ENCODE measurements around the gene AGTR1. TPM values are rescaled to one million over a fixed set of nuclear protein-coding genes. Genes with fewer than 3 reads are reported as not detected.

Gene AGTR1
- total RNA-seq, 1 experiment from 2014 or later, result not detected

DNA sequence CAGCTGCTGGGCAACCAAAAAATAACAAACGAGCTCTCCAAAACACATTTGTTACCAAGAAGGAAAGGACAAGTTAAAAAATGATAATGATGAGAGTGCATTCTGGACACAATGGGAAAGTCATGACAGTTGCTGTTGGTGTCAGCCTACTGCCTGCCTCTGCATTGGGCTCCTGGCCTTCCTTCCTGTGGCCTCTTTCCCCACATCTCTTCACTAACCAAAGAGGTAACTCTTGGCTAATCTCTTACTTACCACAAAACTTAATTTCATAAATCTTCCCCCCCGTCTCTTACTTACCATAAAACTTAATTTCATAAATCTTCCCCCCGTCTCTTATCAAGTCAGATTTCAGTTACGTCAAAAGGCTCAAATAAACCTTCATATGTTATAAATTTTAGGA is 58.6 kb downstream of the AGTR1 start:
- Histone ChIP-seq H3K23me2 (ENCODE audit: insufficient read length, low read depth, low read length, poor library complexity, severe bottlenecking) (no peaks in the 10 kb centered on the region), H2BK12ac (ENCODE audit: insufficient read length, low read depth, low read length) (no peak overlapping the region), H3K79me2 (ENCODE audit: insufficient read depth, low read length) (no peaks in the 10 kb centered on the region), H2BK20ac (ENCODE audit: low read depth, low read length, poor library complexity, severe bottlenecking) (no peak overlapping the region), H3K9me3 (ENCODE audit: control insufficient read depth, low read depth, low read length) (no peaks in the 10 kb centered on the region), H3K79me1 (ENCODE audit: insufficient read depth, low read depth, low read length, poor library complexity, severe bottlenecking) (no peaks in the 10 kb centered on the region), H2AFZ (ENCODE audit: low read length) (no peak overlapping the region), H3K56ac (ENCODE audit: insufficient read length, low read depth, low read length) (no peak overlapping the region), H3K18ac (ENCODE audit: insufficient read length, low read depth, low read length) (no peak overlapping the region), H2BK5ac (ENCODE audit: insufficient read length, low read length) (no peak overlapping the region), H4K91ac (ENCODE audit: insufficient read length, low read depth, low read length) (no peak overlapping the region), H3K9ac (ENCODE audit: extremely low read depth, insufficient read length, low read length) (no peak overlapping the region), H3K14ac (ENCODE audit: insufficient read depth, low read length) (no peak overlapping the region), H2AK5ac (ENCODE audit: insufficient read length, low read length) (no peak overlapping the region), H4K5ac (ENCODE audit: insufficient read length, low read depth, low read length) (no peak overlapping the region), H3K27ac (ENCODE audit: insufficient read length, low read depth, low read length) (no peak overlapping the region), H3K27me3 (ENCODE audit: insufficient read depth, low read length) (no peaks in the 10 kb centered on the region), H2BK120ac (ENCODE audit: low read depth, low read length, poor library complexity, severe bottlenecking) (no peak overlapping the region), H4K8ac (replicated peaks; ENCODE audit: insufficient read length, low read depth, low read length) (no peak overlapping the region), H3K4me2 (ENCODE audit: insufficient read depth, insufficient read length, low read length) (no peak overlapping the region), H3K23ac (ENCODE audit: insufficient read length, low read depth, low read length) (no peak overlapping the region), H3K4me1 (ENCODE audit: insufficient read depth, low read length) (no peaks in the 10 kb centered on the region), H2BK15ac (ENCODE audit: low read depth, low read length) (no peak overlapping the region), H4K20me1 (ENCODE audit: control insufficient read depth, insufficient read depth, insufficient read length) (no peaks in the 10 kb centered on the region), H3T11ph (ENCODE audit: low read length) (no peak overlapping the region), H3K4ac (ENCODE audit: low read depth, low read length) (no peak overlapping the region)
- no peak overlapping the region for H3K27ac Mint-ChIP-seq
- H3K4me1 Mint-ChIP-seq, result peaks cover 0 to 3% of the 10 kb centered on the region in 2 experiments; a peak in 2 of 4 replicates
- no peaks in the 10 kb centered on the region for H3K36me3 Mint-ChIP-seq (ENCODE audit: insufficient read depth in 1 of 3, low read depth in 3 of 3)
- H3K9me3 Mint-ChIP-seq, result no peaks in the 10 kb centered on the region
- H3K4me3 Mint-ChIP-seq, result no peak overlapping the region
- TF ChIP-seq, protein P1, sequence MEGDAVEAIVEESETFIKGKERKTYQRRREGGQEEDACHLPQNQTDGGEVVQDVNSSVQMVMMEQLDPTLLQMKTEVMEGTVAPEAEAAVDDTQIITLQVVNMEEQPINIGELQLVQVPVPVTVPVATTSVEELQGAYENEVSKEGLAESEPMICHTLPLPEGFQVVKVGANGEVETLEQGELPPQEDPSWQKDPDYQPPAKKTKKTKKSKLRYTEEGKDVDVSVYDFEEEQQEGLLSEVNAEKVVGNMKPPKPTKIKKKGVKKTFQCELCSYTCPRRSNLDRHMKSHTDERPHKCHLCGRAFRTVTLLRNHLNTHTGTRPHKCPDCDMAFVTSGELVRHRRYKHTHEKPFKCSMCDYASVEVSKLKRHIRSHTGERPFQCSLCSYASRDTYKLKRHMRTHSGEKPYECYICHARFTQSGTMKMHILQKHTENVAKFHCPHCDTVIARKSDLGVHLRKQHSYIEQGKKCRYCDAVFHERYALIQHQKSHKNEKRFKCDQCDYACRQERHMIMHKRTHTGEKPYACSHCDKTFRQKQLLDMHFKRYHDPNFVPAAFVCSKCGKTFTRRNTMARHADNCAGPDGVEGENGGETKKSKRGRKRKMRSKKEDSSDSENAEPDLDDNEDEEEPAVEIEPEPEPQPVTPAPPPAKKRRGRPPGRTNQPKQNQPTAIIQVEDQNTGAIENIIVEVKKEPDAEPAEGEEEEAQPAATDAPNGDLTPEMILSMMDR (conservative IDR thresholded peaks at IDR 0.05), result no peak
- no peak for DNase-seq
- 100% methylated on average over 3 of the region's 4 CpGs for WGBS (ENCODE audit: extremely low coverage, insufficient read length, low lambda C conversion rate)
- no peaks in the 10 kb centered on the region for H3K27me3 Mint-ChIP-seq (ENCODE audit: low read depth)

Measured in H9 (cell line).